Measurements from ENCODE around the gene BNIP5.

DNA sequence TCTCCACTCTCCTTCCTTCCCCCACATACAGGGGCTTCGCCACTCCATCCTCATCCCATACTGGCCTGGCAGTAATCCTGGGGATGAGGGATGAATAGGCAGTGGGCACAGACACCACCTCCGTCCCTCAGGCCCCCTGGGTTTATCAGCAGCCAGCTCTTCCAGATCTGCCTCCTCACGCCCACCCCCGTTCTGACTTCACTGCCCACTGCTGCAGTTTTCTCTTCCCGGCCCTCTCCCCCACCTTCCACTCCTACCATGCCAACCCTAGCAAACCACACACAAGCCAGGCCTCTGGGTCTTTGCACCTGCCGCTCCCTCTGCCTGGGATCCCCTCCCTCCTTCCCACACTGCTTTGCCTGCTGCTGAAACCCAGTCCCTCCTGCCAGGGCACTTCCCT, 44.5 kb downstream of the BNIP5 start:
- TF ChIP-seq, protein P1, sequence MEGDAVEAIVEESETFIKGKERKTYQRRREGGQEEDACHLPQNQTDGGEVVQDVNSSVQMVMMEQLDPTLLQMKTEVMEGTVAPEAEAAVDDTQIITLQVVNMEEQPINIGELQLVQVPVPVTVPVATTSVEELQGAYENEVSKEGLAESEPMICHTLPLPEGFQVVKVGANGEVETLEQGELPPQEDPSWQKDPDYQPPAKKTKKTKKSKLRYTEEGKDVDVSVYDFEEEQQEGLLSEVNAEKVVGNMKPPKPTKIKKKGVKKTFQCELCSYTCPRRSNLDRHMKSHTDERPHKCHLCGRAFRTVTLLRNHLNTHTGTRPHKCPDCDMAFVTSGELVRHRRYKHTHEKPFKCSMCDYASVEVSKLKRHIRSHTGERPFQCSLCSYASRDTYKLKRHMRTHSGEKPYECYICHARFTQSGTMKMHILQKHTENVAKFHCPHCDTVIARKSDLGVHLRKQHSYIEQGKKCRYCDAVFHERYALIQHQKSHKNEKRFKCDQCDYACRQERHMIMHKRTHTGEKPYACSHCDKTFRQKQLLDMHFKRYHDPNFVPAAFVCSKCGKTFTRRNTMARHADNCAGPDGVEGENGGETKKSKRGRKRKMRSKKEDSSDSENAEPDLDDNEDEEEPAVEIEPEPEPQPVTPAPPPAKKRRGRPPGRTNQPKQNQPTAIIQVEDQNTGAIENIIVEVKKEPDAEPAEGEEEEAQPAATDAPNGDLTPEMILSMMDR (conservative IDR thresholded peaks at IDR 0.05; ENCODE audit: low read length) = no peak
- no peak for TF ChIP-seq EZH2phosphoT487 (IDR thresholded peaks at IDR 0.05; ENCODE audit: borderline replicate concordance, low read depth, low read length)
